HG02678 (cell line): Measurements from ENCODE around the gene CORIN.

Experiments
- ATAC-seq: cut with Tn5 transposase; IDR thresholded peaks from one replicate; pipeline ENCODE4 v1.9.1; 2021; ENCODE audit warnings: mild to moderate bottlenecking, moderate library complexity; ENCODE audit not compliant: unreplicated experiment

CORIN gene

GRCh38 chr4:47647544-47647943 lies 190.3 kb downstream of the CORIN start:
- no peak for ATAC-seq

- no peak for ATAC-seq
These were observed 190.8 kb downstream of the CORIN start for GRCh38 chr4:47647029-47647428.

- ATAC-seq, result no peak
These were observed 191.5 kb downstream of the CORIN start for GRCh38 chr4:47646372-47646771.

GRCh38 chr4:47643845-47644244 lies 194.0 kb downstream of the CORIN start:
- no peak for ATAC-seq

DNA sequence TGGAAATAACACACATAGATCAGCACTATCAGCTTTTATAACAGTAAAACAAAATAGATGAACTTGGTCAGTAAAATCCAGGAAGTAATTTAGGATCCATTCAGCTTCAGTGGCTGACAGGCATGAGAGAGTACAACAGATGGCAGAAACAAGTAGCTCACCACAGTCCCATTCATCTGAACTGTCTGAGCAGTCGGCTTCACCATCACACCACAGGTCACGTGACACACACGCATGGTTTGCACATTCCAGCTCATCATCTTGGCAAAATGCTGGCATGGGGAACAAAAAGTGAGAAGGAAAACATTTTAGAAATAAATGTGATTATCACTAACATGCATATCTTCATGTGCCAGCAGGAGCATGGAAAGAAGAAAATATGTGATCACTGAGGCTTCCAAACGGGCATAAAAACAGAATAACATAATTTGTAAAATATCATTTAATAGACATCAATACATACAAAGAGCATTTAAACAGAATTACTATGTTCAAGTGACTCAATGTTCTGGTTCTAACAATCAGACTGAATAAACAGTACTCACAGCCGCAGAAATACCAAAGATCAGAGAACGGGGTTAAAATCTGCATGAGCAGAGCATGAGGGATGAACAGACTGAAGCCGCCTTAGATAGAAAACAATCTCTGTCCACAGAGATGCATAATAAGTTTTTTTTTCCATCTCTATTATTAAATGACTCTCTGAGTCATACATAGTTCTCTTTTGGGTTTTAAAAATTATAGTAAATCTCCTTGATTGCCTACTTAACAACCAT lies 194.7 kb downstream of the CORIN start:
- ATAC-seq, result no peak

DNA sequence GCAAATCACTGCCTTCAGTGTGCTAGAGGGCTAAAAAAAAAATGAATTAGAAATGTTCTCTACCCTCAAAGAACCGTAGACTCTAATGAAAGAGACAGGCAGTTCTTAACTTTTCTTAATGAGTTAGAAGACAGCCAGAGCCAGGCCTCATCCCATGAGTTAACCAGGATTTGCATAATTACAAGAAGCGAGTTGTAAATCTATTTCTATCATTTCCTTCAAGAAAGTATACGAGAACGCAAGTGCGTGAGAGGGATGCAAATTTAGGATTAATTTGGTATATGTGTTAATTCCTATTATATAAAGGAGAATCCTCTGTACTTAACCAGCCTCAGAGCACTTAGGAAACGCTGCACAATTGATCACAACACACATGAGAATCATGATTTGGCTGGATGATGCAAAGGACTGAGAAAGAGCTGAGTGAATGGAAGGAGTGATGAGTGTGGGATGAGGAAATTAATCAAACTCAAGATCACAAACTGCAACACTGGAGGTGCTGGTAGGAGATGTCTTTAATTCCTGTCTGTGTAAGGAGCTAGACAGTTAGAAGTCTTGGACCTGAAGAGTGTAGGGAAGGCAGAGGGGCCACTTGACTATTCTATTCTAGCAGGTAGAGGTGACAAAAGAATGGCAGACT lies 195.6 kb downstream of the CORIN start:
- ATAC-seq, result no peak

GRCh38 chr4:47641755-47642154 lies 196.1 kb downstream of the CORIN start:
- no peak for ATAC-seq

- no peak for ATAC-seq
These were observed 197.0 kb downstream of the CORIN start for GRCh38 chr4:47640911-47641310.

DNA sequence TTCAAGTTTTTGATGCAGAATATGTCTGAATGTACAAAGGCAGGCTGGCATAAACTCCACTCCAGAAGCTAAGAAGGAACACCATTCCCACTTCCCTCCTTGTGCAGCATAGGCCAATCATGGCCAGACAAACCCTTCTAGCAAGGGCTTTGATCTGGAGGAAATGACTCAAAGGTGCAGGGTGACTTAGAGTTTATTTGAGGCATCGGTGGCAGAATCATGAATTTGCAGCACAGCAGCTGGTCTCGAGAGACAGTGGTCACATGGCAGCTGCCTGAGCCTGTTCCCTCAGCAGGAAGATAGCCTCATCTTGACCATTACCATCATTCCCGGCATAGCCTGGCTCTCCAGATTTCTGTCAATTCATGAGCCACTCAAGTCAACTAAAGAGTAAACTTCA lies 198.3 kb downstream of the CORIN start:
- no peak for ATAC-seq

GRCh38 chr4:47631161-47631560 lies 206.7 kb downstream of the CORIN start:
- ATAC-seq, result no peak

GRCh38 chr4:47624031-47624441 lies 213.8 kb downstream of the CORIN start:
- no peak for ATAC-seq

- no peak for ATAC-seq
These were observed 216.7 kb downstream of the CORIN start for GRCh38 chr4:47621181-47621580.

DNA sequence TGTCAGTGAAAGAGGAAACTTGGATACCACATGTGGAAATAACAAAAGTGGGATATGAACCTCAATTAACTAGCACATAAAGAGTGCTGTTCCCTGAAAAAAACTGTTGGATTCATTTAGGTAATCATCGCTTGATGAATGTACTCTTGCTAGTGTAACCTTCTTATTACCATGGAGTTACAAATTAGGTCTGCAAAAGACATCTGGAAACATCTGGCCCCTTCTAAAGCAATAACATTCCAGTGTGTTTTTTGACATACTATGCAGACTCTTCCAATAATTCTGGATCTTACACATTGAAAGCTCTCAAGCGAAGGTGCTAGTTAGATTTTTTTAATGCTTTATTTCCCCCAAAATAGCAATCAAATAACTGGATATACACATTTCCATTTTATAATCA lies 218.2 kb downstream of the CORIN start:
- ATAC-seq, result no peak

DNA sequence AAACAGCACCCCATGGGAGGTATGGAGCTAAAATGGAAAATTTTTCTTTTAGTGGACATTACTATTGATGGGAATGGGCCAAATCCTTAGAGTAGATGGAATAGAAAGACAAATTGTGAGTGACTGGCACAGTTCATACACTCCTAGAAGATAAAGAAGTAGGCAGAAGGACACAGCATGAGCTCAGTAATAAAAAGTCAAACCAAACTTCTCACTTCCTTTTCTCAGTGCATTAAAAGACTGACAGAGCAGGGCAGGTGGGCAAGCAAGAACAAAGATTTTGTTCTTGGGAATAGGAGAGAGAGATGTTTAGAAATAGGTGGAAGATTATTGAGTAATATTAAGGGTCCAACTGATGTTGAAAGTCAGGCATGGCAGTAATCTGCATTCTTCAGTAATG lies 220.3 kb downstream of the CORIN start:
- peak; percentile 68 for ATAC-seq

- no peak for ATAC-seq
These were observed 222.5 kb downstream of the CORIN start for GRCh38 chr4:47615385-47615784.

- ATAC-seq, result no peak
These were observed 225.5 kb downstream of the CORIN start for GRCh38 chr4:47612116-47613023.

DNA sequence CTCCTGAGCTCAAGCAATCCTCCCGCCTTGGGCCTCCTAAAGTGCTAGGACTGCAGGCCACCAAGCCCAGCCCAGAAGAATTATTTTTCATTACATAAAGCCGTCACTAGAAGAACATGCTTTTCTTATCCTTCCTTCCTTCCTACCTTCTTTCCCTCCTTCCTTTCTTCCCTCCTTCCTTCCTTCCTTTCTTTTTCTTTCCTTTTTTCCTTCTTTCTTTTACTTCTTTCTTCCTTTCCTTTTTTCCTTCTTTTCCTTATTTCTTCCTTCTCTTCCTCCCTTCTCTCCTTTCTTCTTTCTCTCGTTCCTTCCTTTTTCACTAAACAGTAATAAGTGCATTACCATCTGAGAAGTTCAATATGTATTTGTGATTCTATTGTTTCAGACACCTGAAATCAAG lies 231.4 kb downstream of the CORIN start:
- no peak for ATAC-seq

GRCh38 chr4:47598896-47599295 lies 239.0 kb downstream of the CORIN start:
- ATAC-seq, result no peak

- ATAC-seq, result no peak
These were observed 239.5 kb downstream of the CORIN start for GRCh38 chr4:47598320-47598719.

GRCh38 chr4:47597696-47598095 lies 240.2 kb downstream of the CORIN start:
- no peak for ATAC-seq

GRCh38 chr4:47590325-47590724 lies 247.5 kb downstream of the CORIN start:
- ATAC-seq, result no peak

DNA sequence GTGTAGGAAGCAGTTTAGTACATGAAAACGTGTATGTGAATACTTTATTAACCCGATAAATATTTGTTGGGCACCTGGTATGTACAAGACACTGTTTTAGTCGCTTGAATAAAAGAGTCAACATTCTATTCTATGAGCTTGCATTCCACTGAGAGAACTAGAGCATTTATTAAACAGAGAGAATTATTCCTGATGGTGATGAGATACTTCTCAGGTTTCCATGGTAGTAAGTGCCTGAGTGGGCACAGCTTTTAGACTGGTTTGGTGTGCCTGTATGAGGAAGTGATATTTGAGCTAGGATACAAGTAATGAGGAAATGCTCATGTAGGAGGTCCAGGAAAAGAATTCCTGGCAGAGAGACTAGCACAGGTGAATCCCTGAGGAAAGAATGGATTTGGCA lies 258.6 kb downstream of the CORIN start:
- ATAC-seq, result no peak
